K562 (cell line): ENCODE data around the gene WWP2. TPM values are rescaled to one million over a fixed set of nuclear protein-coding genes. Genes with fewer than 3 reads are reported as not detected.
A peak's percentile ranks its signal among the peaks of the same experiment; 100 is the strongest.

ENCODE experiments used
- HDAC1 ChIP-seq, 2 experiments: fragments of 450-650 bp; IDR thresholded peaks; 2 replicates each; pipeline ENCODE4 v1.6.1; 2016 to 2017; ENCODE audit warnings: inconsistent platforms in 1 of 2, mild to moderate bottlenecking in 1 of 2, moderate library complexity in 1 of 2
- KAT7 ChIP-seq: sonication (generic); formaldehyde crosslinking; IDR thresholded peaks from 2 replicates; pipeline ENCODE4 v1.8.0; 2022; ENCODE audit warnings: missing genetic modification reagents, mild to moderate bottlenecking, borderline replicate concordance
- MEIS2 ChIP-seq: fragments of 450-650 bp; IDR thresholded peaks from 2 replicates; pipeline ENCODE4 v1.6.1; 2014; ENCODE audit warnings: mild to moderate bottlenecking; ENCODE audit not compliant: partially characterized antibody
- ZFP36 ChIP-seq: fragments of 150-350 bp; IDR thresholded peaks from 2 replicates; pipeline ENCODE4 v1.6.1; 2018; ENCODE audit warnings: low read length, low read depth; ENCODE audit not compliant: partially characterized antibody
- polyA plus RNA-seq, 8 experiments: library from polyadenylated mRNA; depleted of rRNA in 4 of 8; stranded (reverse) in 5 of 8; unstranded in 3 of 8; fragments of >200 nt; fragmentation: Nextera tagmentation in 2 of 8; fragmentation: Illumina TruSeq in 1 of 8; extraction: Ambion mirVana in 2 of 8; extraction: Trizol in 1 of 8; gene quantifications; 2 replicates each; pipeline versions ENCODE4 v1.2.1 to v1.2.3, GENCODE V29; 2011 to 2014; ENCODE audit warnings: inconsistent platforms in 1 of 8, missing spikeins in 1 of 8
- total RNA-seq, 7 experiments: library from RNA; depleted of rRNA in 6 of 7; stranded (reverse); fragments of >200 nt in 6 of 7; fragmentation: Illumina TruSeq in 2 of 7; extraction: Trizol in 2 of 7; gene quantifications; 2 replicates each; pipeline versions ENCODE4 v1.2.1 to v1.2.3, GENCODE V29; 2011 to 2021; ENCODE audit warnings: low replicate concordance in 1 of 7
- TF ChIP-seq, protein P1 (sequence below), 2 experiments: fragments of 250-450 bp in 1 of 2; fragments of 450-650 bp in 1 of 2; sonication (Bioruptor Pico) in 1 of 2; IDR thresholded peaks; 2 replicates each; pipeline versions ENCODE4 v1.6.1 to v1.8.0; 2016 to 2021; ENCODE audit warnings: mild to moderate bottlenecking in 2 of 2, moderate library complexity in 2 of 2, missing compliant biosample characterization in 1 of 2, missing genetic modification characterization in 1 of 2
- TF ChIP-seq, protein P2 (sequence below): fragments of 250-450 bp; sonication (Bioruptor Pico); IDR thresholded peaks from 2 replicates; pipeline ENCODE4 v1.4.0; 2020
- TF ChIP-seq, protein P3 (sequence below): fragments of 250-450 bp; sonication (Bioruptor Pico); IDR thresholded peaks from 2 replicates; pipeline ENCODE4 v1.5.0; 2021; ENCODE audit warnings: mild to moderate bottlenecking, moderate library complexity

The WWP2 gene
- total and polyA plus RNA-seq, 9 of the 15 experiments (the other 6 are each of a cell fraction or from before 2014, with no cell fraction given), result 1.9 to 34.4 (median 14.6) TPM

DNA sequence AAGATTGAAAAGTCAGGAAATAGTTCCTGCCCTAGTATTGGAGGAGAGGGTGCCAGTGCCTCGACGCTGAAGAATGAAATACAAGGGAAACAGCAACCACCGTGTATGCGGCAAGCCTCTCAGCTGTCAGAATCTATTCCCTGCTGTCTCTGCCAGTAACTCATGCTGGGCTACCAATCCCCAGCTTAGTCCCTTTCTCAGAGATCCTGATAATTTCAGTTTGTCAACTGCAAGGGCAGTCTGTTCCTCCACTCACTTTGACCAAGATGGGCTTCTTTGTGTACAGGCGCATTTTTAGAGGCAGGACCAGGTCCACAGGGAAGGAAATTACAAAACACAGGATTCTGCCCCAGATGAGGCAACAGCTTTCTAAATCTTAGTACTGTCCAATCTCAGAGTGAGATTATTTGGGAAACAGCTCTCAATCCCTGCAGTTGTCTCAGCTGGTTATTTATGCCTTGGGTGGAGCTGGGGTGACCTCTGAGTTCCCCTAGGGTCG, 37.1 kb upstream of the WWP2 start (continued):
- TF ChIP-seq, protein P1, sequence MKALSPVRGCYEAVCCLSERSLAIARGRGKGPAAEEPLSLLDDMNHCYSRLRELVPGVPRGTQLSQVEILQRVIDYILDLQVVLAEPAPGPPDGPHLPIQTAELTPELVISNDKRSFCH (CRISPR knock-in tag; IDR thresholded peaks at IDR 0.05), result no peak
- TF ChIP-seq, protein P1 (tag; IDR thresholded peaks at IDR 0.05), result no peak
- no peak for TF ChIP-seq ZFP36
- TF ChIP-seq HDAC1 (IDR thresholded peaks at IDR 0.05), result peak in 1 of 2 experiments; percentile 30; a peak in 1 of 4 replicates
- TF ChIP-seq MEIS2, result peak; percentile 86
- TF ChIP-seq, protein P2, sequence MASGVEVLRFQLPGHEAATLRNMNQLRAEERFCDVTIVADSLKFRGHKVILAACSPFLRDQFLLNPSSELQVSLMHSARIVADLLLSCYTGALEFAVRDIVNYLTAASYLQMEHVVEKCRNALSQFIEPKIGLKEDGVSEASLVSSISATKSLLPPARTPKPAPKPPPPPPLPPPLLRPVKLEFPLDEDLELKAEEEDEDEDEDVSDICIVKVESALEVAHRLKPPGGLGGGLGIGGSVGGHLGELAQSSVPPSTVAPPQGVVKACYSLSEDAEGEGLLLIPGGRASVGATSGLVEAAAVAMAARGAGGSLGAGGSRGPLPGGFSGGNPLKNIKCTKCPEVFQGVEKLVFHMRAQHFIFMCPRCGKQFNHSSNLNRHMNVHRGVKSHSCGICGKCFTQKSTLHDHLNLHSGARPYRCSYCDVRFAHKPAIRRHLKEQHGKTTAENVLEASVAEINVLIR (CRISPR knock-in tag), result no peak
- TF ChIP-seq, protein P3, sequence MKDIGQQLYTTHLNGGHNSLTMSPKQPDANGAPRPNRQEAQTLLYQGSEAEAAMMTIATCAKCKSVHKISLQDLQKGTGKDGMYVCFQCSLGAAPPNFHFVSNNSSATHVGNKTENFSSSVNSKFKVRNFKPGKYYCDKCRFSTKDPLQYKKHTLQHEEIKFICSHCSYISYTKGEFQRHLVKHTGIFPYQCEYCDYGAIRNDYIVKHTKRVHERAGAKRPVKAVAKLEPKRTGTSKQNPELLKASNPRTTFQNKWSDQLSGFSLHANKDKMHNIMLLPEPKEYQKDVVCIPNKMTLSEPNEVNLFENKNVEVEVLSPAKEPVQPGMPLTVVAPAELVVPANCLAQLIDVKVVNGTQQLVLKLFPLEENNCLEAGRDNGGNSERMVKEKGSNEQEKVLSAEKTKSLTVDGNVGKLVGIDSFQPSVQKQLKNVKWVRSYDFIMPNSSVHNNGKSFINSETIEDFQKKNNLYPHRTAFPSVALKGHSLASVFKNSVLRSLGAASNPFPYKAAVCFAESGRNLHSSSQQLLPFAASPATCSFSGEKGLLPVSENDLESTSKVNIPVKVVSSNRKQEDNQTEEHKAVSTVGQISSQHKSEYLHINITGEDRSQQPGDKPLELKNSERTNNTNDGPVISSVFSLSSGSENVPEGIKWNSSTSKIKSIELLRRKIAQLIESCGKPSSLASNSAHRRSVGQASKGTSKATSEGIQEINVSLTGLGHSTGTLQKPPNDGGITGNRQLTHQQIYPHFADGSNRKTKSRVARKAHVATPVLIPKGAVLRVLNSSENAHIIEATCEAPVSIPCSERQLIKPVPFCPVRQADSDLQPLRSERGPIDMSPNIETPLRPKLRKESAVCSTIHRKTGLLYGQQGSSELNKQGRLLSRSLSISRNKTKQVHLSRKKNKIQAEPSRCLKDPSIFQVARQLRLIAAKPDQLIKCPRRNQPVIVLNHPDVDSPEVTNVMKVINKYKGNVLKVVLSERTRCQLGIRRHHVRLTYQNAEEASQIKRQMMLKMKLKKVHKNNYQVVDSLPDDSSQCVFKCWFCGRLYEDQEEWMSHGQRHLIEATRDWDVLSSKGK, result no peak
- TF ChIP-seq KAT7 (CRISPR knock-in tag), result no peak
